RKO (cell line): ENCODE data around the gene ALX3.

ENCODE experiments used
- DNase-seq: peaks from one replicate; pipeline ENCODE4 v3.0.0-alpha.2; 2016; ENCODE audit warnings: low spot score

Gene ALX3

GRCh38 chr1:110065841-110066240 lies 4.6 kb downstream of the ALX3 start:
- no peak for DNase-seq

DNA sequence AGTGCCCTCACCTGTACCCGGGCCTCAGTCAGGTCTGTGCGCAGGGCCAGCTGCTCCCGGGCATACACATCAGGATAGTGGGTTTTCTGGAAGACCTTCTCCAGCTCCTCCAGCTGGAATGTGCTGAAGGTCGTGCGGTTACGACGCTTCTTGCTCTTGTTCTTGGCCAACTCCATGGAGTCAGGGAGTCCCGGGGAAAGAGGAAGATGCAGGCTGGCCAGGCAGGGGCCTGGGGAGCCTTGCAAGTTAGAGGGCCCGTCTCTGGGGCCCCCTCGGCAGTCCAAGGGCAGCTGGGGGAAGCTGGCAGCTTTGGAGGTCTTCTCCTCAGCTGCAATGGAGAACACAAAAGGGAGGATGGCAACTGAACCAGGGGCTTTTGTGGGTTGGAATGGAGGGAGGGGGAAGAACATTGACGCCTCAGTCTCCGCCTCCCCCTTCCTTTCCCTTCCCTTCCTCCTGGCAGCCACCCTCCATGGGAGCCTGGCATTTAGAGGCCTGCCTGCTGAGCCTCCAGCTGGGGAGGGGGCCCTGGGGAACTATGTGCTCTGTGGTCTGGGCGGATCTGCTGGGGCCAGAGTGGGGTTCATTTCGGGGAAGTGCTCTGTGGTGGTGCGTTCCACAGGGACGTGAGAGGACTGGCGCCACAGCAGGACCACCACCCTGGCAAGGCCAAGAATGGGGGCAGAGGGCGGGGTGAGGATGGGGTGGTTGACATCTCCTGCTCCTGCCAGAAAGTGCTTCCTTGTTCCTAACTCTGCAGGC lies 5.7 kb downstream of the ALX3 start:
- no peak for DNase-seq

- DNase-seq, result no peak
Observed at GRCh38 chr1:110063781-110064180, 6.7 kb downstream of the ALX3 start.

GRCh38 chr1:110062612-110063011 lies 7.9 kb downstream of the ALX3 start:
- DNase-seq, result no peak

DNA sequence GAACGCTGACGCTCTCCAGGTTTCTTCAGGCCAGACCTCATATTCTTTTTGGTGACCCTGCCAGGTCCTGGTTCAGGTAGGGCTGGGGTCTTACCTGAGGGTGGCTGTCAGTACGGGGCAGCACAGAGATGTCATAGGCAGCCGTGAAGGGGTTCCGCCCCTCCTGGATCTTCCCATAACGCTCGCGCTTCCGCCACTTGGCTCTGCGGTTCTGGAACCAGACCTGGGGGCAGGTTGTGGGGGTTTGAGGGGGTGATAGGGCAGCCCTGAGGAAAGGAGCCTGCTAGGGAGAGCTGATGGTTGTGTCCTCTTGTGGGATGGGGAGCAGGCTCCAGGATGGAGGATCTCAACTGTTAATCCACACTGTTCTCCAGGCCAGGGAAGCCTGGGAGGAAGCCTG lies 9.1 kb downstream of the ALX3 start:
- no peak for DNase-seq

DNA sequence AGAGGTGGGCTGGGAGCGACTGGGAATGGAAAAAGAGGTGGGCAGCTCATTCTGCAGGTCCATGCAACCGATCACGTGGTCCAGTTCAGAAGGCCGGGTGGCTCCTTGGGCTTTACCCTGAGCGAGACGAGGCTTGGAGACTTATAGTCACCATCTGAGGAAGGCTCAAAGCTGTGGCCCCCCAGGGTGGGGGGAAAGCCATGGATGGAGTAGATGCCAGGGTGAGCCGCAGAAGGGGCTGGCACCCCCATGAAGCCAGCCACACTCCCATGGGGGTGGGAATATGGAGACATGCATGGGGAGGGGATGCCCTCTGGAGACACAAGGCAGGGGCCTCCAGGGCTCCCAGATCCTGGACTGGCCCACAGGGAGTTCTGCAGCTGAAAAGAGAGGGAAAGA lies 9.8 kb downstream of the ALX3 start:
- no peak for DNase-seq

DNA sequence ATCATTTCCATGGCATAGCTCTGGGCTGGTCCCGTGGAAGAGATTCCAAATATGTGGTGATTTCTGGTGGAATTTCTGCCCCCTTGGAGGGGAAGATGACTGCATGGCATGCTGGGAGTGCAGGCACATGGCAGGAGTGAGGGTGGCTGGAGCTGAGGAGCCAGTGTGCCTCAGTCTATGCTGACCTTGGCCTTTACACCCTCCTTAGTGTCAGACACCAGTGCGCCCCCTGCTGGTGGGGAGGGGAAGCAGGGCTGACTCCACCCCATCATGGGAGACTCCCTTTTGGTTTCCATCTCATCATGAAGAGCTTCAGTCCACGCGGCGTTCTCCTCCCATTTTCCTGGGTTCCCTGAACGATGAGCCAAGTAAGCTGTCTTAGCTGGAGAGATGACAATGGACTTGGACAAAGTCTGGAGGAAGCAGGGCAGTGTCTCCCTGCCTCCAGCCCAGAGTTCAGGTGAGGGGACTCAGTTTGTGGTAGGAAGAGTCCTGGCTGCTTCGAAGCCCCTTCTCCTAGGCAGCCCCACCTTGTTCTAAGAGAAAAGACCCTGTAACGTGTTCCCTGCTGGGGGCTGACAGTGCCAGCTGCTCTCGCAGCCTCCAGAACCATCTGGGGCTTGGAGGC lies 10.3 kb downstream of the ALX3 start:
- DNase-seq, result peak; percentile 31

DNA sequence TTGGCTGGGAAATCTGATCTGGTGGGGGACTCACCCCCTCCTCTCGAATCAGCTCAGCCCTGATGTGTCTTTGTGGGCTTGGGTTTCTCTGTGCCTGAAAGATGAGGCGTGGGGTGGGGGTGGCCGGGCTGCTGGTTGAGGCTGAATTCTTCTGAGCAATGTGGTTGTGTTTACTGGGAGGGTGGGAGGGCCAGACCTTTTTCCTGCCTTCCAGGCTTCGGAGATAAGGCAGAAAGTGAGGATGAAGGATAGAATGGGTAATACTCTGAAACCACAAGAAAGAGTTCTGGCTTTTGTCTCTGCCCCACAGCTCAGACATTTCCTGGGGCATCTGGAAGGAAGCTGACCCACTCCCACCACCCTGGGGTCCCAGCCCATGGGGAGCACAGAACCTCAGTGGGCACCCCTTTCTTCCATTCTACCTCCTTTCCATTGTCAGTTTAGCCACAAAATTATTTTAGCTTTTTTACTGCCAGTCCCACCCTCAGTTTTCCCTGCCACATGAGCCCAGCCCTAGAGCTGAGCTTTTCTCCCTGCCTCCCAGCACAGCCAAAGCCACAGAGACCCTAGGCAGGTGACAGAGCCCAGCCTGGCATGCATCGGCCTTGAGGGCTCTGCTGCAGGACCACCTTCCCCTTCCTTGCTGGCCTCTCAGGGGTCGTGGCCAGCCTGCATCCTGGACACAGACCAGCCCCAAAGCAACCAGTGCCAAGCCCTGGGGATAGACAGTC lies 11.2 kb downstream of the ALX3 start:
- DNase-seq, result no peak

DNA sequence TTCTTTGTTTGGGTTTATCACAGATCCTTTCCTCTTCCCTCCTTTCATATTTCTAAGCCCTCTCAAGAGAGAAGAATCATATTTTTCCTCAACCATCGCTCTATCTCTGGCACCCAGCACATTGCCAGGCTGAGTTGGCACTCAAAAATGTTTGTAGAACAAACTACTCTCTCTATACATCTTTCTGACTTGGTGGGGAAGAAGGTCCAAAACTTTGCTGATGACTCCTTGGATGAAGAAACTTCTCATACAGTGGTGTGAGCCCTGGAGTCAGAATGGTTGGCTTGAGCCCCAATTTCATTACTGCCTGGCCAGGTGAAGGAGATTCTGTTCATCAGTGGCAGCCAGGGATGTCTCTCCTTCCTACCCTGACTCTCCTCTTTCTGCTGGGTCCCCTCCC lies 11.9 kb downstream of the ALX3 start:
- DNase-seq, result no peak

DNA sequence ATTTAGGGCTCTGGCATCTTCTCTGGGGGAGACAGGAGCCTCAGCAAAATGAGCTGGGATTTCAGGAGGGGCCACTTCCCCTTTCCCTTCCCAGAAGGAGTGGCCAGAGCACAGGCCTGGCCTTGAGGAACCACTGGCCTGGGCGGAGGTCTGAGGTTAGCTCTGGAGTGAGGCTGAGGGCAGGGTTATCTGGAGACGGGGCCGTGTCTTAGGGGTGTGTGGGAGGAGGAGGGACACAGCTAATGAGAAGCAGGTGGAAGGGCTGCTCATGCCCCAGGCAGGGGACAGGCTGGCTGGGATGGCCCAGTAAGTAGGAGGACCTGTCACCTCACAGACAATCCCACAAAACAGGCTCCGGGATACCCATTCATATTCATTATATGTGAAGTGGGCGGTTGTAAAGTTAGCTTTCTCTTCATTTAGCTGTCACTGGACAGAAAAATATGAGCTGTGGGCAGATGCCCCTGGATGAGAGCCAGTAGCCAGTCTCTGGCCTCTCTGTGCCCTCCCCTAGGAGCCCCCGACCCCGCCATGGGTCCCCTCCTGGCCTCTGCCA lies 12.4 kb downstream of the ALX3 start:
- DNase-seq, result no peak

GRCh38 chr1:110056776-110057175 lies 13.7 kb downstream of the ALX3 start:
- DNase-seq, result no peak

GRCh38 chr1:110056285-110056683 lies 14.2 kb downstream of the ALX3 start:
- DNase-seq, result no peak

DNA sequence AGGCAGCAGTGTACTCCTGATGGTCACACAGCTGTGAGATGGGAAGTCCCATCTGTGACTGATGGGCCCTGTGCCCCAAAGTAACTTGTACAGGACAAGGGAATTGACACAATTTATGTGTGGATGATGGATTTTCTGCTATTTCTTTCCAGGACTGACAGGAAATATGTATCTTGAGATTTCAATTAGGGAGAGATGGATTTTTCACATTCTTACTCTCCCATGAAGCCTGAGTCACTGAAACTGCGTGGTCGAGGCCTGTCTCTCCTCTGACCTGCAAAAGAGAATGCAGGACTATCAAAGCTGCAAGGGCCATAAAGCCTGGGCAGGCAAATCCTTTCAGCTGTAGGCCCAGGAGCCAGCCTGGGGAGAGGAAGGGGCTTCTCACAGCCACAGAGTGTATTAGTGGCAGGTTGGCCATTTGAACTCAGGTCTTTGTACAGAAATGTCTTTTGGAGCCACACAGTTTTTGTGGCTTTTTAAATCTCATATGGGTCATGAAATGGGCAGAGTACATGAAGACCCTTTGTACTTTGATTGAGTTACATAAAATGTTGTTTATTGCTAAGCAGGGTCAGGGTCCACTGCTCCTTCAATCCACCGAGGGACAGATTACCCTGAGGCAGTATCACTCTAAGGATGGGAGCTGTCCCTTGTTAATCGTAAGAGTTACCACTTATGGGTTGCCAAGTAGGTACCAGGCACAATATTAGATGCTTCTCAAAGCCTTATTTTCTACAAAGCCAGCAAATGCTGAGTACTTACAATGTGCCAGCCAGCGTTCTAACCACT lies 14.8 kb downstream of the ALX3 start:
- no peak for DNase-seq

GRCh38 chr1:110053552-110054428 lies 16.7 kb downstream of the ALX3 start:
- DNase-seq, result no peak

DNA sequence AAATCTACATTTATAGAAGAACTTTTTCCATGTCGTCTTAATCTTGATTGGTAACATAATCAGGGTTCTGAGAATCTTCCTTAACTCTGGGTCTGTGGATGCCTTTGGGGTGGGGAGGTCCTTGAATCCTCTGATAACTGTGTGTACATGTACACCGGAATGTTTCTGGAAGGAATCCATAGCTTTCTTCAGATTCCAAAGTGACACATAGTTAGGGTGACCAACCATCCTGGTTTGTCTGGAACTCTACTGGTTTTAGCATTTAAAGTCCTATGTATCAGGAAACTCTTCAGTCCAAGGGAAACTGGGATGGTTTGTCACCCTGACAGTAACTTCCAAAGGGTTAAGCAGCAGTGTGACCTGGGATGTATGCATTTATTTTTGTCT lies 19.2 kb downstream of the ALX3 start:
- no peak for DNase-seq

DNA sequence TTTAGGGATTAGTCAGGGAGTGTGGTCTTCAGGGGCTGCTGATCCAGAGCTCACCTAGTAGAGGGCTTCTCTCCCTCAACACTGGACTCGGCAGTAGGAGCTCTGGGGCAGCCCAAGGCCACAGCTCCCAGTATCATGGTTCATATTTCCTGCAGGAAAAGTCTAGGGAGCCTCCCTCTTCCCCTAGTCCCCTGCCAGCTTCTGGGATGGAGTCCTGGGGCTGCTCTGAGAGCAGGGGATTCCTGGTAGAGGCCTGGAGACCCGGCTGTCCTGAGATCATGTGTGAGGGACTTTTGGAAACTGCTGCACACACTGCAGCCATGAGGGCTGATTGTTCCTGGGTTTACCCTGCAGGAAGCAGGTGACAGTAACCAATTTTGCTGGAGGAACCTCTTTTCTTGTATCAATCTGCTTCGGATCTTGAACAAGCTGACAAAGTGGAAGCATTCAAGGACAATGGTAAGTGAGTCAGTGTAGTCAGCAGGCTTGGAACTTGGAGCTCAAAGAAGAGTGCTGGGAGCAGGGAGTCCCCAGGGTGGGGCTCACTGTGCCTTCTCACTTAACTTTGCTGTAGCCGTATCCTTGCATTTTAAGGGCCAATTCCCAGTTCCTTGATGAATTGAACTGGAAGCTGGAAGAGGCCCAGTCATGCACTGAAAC lies 19.7 kb downstream of the ALX3 start:
- no peak for DNase-seq

- DNase-seq, result no peak
Observed at GRCh38 chr1:110049801-110050601, 20.5 kb downstream of the ALX3 start.

- DNase-seq, result no peak
Observed at GRCh38 chr1:110048923-110049601, 21.4 kb downstream of the ALX3 start.

GRCh38 chr1:110048240-110048639 lies 22.2 kb downstream of the ALX3 start:
- DNase-seq, result no peak
